Tibial nerve (tissue), 4 donors: ENCODE measurements around the gene USB1.

Experiments
- CTCF ChIP-seq, 5 experiments: fragments of 200-600 bp in 3 of 5; fragments of 450-650 bp in 2 of 5; sonication (generic) in 3 of 5; IDR thresholded peaks; one replicate each; pipeline ENCODE4 v1.5.1; 2016 to 2019; ENCODE audit warnings: antibody characterized with exemption in 5 of 5, mild to moderate bottlenecking in 3 of 5, moderate library complexity in 2 of 5
- EP300 ChIP-seq, 2 donors: sonication (generic); formaldehyde crosslinking; IDR thresholded peaks; one replicate each; pipeline ENCODE4 v1.6.1; 2017; ENCODE audit warnings: antibody characterized with exemption in 2 of 2, mild to moderate bottlenecking in 1 of 2
- POLR2A ChIP-seq, 2 donors: fragments of 450-650 bp; IDR thresholded peaks; one replicate each; pipeline ENCODE4 v1.6.1; 2017; ENCODE audit warnings: antibody characterized with exemption in 2 of 2, mild to moderate bottlenecking in 2 of 2, moderate library complexity in 2 of 2

GRCh38 chr16:58021661-58022551, 20.7 kb downstream of the USB1 start:
- no peak for TF ChIP-seq POLR2A (IDR thresholded peaks at IDR 0.05)
- no peak for TF ChIP-seq CTCF (IDR thresholded peaks at IDR 0.05)
- TF ChIP-seq EP300 (IDR thresholded peaks at IDR 0.05) = no peak
